Measurements from ENCODE around the gene RBM25.
A peak's percentile ranks its signal among the peaks of the same experiment; 100 is the strongest.

RBM25 gene

GRCh38 chr14:73100334-73100733, 42.0 kb downstream of the RBM25 start:
- Histone ChIP-seq H3K9me3 (ENCODE audit: control insufficient read depth, insufficient read depth, low read length) (no peaks in the 10 kb centered on the region), H3K27ac (ENCODE audit: low read length) (no peak overlapping the region), H3K4me1 (ENCODE audit: control insufficient read depth, insufficient read depth, low read length) (no peaks in the 10 kb centered on the region), H3K4me3 (ENCODE audit: low read length) (no peak overlapping the region), H3K36me3 (ENCODE audit: control insufficient read depth, insufficient read depth, low read length) (peaks cover 15% of the 10 kb centered on the region; the same call in 1 of the 2 replicates), H3K27me3 (ENCODE audit: control insufficient read depth, insufficient read depth, low read length) (no peaks in the 10 kb centered on the region)
- no CpG with 5 or more reads among the region's 4 CpGs for WGBS (ENCODE audit: insufficient coverage, insufficient read length)
- DNase-seq (ENCODE audit: low read depth, low spot score), result no peak

GRCh38 chr14:73102806-73103497, 44.6 kb downstream of the RBM25 start:
- DNase-seq (ENCODE audit: low read depth, low spot score), result no peak
- Histone ChIP-seq H3K4me3 (ENCODE audit: low read length) (no peak overlapping the region), H3K27ac (ENCODE audit: low read length) (no peak overlapping the region), H3K4me1 (ENCODE audit: control insufficient read depth, insufficient read depth, low read length) (no peaks in the 10 kb centered on the region), H3K27me3 (ENCODE audit: control insufficient read depth, insufficient read depth, low read length) (no peaks in the 10 kb centered on the region), H3K36me3 (ENCODE audit: control insufficient read depth, insufficient read depth, low read length) (peaks cover 15% of the 10 kb centered on the region; the same call in 1 of the 2 replicates), H3K9me3 (ENCODE audit: control insufficient read depth, insufficient read depth, low read length) (no peaks in the 10 kb centered on the region)
- over 99% methylated on average over 18 of the region's 27 CpGs for WGBS (ENCODE audit: insufficient coverage, insufficient read length)

GRCh38 chr14:73105050-73105449, 46.7 kb downstream of the RBM25 start:
- DNase-seq (ENCODE audit: low read depth, low spot score), result no peak
- Histone ChIP-seq H3K36me3 (ENCODE audit: control insufficient read depth, insufficient read depth, low read length) (peaks cover 26% of the 10 kb centered on the region; the same call in 1 of the 2 replicates), H3K27ac (ENCODE audit: low read length) (no peak overlapping the region), H3K9me3 (ENCODE audit: control insufficient read depth, insufficient read depth, low read length) (no peaks in the 10 kb centered on the region), H3K4me3 (ENCODE audit: low read length) (no peak overlapping the region), H3K4me1 (ENCODE audit: control insufficient read depth, insufficient read depth, low read length) (no peaks in the 10 kb centered on the region), H3K27me3 (ENCODE audit: control insufficient read depth, insufficient read depth, low read length) (no peaks in the 10 kb centered on the region)
- no CpG with 5 or more reads among the region's 3 CpGs for WGBS (ENCODE audit: insufficient coverage, insufficient read length)

- H3K27ac ChIP-seq (ENCODE audit: low read length), result no peak overlapping the region
- no peak overlapping the region for H3K4me3 ChIP-seq (ENCODE audit: low read length)
- H3K27me3 ChIP-seq (ENCODE audit: control insufficient read depth, insufficient read depth, low read length), result no peaks in the 10 kb centered on the region
- no peak for DNase-seq (ENCODE audit: low read depth, low spot score)
- peaks cover 28% of the 10 kb centered on the region; the same call in 1 of the 2 replicates for H3K36me3 ChIP-seq (ENCODE audit: control insufficient read depth, insufficient read depth, low read length)
- H3K9me3 ChIP-seq (ENCODE audit: control insufficient read depth, insufficient read depth, low read length), result no peaks in the 10 kb centered on the region
- WGBS (ENCODE audit: insufficient coverage, insufficient read length), result 100% methylated on average over 13 of the region's 16 CpGs
- no peaks in the 10 kb centered on the region for H3K4me1 ChIP-seq (ENCODE audit: control insufficient read depth, insufficient read depth, low read length)
These were observed 47.4 kb downstream of the RBM25 start for GRCh38 chr14:73105727-73106126.

GRCh38 chr14:73116079-73116665, 57.8 kb downstream of the RBM25 start:
- no peaks in the 10 kb centered on the region for H3K4me1 ChIP-seq (ENCODE audit: control insufficient read depth, insufficient read depth, low read length)
- H3K27me3 ChIP-seq (ENCODE audit: control insufficient read depth, insufficient read depth, low read length), result no peaks in the 10 kb centered on the region
- 100% methylated on average over 2 of the region's 6 CpGs for WGBS (ENCODE audit: insufficient coverage, insufficient read length)
- DNase-seq (ENCODE audit: low read depth, low spot score), result no peak
- H3K36me3 ChIP-seq (ENCODE audit: control insufficient read depth, insufficient read depth, low read length), result peaks cover 26% of the 10 kb centered on the region; the same call in 1 of the 2 replicates
- H3K9me3 ChIP-seq (ENCODE audit: control insufficient read depth, insufficient read depth, low read length), result no peaks in the 10 kb centered on the region
- H3K4me3 ChIP-seq (ENCODE audit: low read length), result no peak overlapping the region
- no peak overlapping the region for H3K27ac ChIP-seq (ENCODE audit: low read length)

DNA sequence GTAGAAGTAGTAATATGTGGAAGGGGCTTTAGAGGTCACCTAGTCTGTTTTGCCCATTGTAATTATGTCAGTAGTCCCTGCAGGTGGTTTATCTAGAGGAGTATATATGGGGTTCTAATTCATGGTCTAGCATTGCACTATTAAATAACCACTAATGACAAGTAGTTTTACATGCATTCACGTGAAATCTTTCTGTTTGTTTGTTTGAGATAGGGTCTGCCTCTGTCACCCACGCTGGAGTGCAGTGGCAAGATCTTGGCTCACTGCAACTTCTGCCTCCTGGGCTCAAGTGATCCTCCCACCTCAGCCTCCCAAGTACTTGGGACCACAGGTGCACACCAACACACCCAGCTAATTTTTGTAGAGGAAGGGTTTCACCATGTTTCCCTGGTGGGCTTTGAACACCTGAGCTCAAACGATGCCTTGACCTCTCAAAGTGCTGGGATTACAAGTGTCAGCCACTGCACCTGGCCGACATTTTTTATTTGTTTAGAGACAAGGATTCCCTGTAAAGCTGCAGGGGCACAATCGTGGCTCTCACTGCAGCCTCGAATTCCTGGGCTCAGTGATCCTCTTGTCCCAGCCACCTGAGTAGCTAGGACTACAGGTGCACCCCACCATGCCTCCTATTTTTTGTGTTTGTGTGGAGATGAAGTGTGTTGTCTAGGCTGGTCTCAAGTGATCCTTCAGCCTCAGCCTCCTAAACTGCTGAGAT, 66.0 kb downstream of the RBM25 start:
- H3K9me3 ChIP-seq (ENCODE audit: control insufficient read depth, insufficient read depth, low read length), result no peaks in the 10 kb centered on the region
- DNase-seq (ENCODE audit: low read depth, low spot score), result no peak
- WGBS (ENCODE audit: insufficient coverage, insufficient read length), result no CpG with 5 or more reads among the region's 6 CpGs
- H3K36me3 ChIP-seq (ENCODE audit: control insufficient read depth, insufficient read depth, low read length), result peaks cover 2% of the 10 kb centered on the region; the same call in 1 of the 2 replicates
- H3K4me3 ChIP-seq (ENCODE audit: low read length), result no peak overlapping the region
- no peak overlapping the region for H3K27ac ChIP-seq (ENCODE audit: low read length)
- no peaks in the 10 kb centered on the region for H3K27me3 ChIP-seq (ENCODE audit: control insufficient read depth, insufficient read depth, low read length)
- H3K4me1 ChIP-seq (ENCODE audit: control insufficient read depth, insufficient read depth, low read length), result 0 out of 2 replicates have a peak, but pooled peaks cover 1% of the 10 kb centered on the region

- H3K27me3 ChIP-seq (ENCODE audit: control insufficient read depth, insufficient read depth, low read length), result no peaks in the 10 kb centered on the region
- 0 out of 2 replicates have a peak, but pooled peaks cover 1% of the 10 kb centered on the region for H3K4me1 ChIP-seq (ENCODE audit: control insufficient read depth, insufficient read depth, low read length)
- H3K4me3 ChIP-seq (ENCODE audit: low read length), result no peak overlapping the region
- no peaks in the 10 kb centered on the region for H3K9me3 ChIP-seq (ENCODE audit: control insufficient read depth, insufficient read depth, low read length)
- H3K27ac ChIP-seq (ENCODE audit: low read length), result no peak overlapping the region
- no peaks in the 10 kb centered on the region for H3K36me3 ChIP-seq (ENCODE audit: control insufficient read depth, insufficient read depth, low read length)
- WGBS (ENCODE audit: insufficient coverage, insufficient read length), result no CpG with 5 or more reads among the region's 5 CpGs
- no peak for DNase-seq (ENCODE audit: low read depth, low spot score)
These were observed 66.8 kb downstream of the RBM25 start for GRCh38 chr14:73125169-73125588.

DNA sequence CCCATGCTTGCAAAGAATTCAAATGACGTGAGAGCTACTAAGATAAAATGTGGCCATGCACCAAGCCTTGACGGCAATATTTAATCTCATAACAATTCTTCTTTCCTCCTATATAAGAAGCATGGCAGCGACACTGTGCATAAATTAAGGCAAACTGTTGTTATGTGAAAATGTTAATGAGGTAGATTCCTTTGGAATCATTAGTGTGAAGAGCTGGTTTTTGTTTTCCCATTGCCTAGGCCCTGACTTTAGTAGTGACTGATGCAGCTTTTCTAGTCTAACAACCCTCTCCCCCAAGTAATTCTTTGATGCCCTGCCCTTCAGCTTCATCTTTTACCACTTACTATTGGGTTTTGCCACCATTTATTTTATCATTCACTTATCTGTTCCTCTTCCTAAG, 67.4 kb downstream of the RBM25 start:
- H3K9me3 ChIP-seq (ENCODE audit: control insufficient read depth, insufficient read depth, low read length), result no peaks in the 10 kb centered on the region
- no peak overlapping the region for H3K27ac ChIP-seq (ENCODE audit: low read length)
- no peaks in the 10 kb centered on the region for H3K27me3 ChIP-seq (ENCODE audit: control insufficient read depth, insufficient read depth, low read length)
- DNase-seq (ENCODE audit: low read depth, low spot score), result no peak
- H3K36me3 ChIP-seq (ENCODE audit: control insufficient read depth, insufficient read depth, low read length), result no peaks in the 10 kb centered on the region
- no peak overlapping the region for H3K4me3 ChIP-seq (ENCODE audit: low read length)
- H3K4me1 ChIP-seq (ENCODE audit: control insufficient read depth, insufficient read depth, low read length), result 0 out of 2 replicates have a peak, but pooled peaks cover 1% of the 10 kb centered on the region
- WGBS (ENCODE audit: insufficient coverage, insufficient read length), result no CpG with 5 or more reads among the region's 3 CpGs

DNA sequence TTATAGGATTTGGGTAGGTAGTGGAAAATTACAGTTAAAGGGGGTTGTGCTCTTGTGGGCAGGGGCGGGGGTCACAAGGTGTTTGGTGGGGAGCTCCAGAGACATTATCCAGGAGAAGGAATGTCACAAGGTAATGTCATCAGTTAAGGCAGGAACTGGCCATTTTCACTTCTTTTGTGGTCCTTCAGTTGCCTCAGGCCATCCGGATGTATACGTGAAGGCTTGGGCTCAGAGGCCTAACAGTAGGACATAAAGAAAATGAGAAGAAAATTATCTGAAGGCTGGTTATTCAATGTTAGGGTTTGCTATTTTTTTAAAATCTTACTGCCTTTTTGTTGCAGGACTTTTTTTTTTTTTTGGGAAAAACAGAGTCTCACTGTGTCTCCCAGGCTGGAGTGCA, 75.5 kb downstream of the RBM25 start:
- H3K4me3 ChIP-seq (ENCODE audit: low read length), result no peak overlapping the region
- no CpG with 5 or more reads among the region's 3 CpGs for WGBS (ENCODE audit: insufficient coverage, insufficient read length)
- DNase-seq (ENCODE audit: low read depth, low spot score), result no peak

DNA sequence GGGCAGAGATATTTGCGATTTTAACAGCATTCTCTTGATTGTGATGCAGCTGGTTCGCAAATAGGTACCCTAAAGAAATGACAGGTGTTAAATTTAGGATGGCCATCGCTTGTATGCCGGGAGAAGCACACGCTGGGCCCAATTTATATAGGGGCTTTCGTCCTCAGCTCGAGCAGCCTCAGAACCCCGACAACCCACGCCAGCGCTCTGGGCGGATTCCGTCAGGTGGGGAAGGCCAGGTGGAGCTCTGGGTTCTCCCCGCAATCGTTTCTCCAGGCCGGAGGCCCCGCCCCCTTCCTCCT, 77.7 kb downstream of the RBM25 start:
- Histone ChIP-seq H3K27me3 (ENCODE audit: control insufficient read depth, insufficient read depth, low read length) (no peaks in the 10 kb centered on the region), H3K9me3 (ENCODE audit: control insufficient read depth, insufficient read depth, low read length) (no peaks in the 10 kb centered on the region; the same call in 1 of the 2 replicates), H3K4me1 (ENCODE audit: control insufficient read depth, insufficient read depth, low read length) (peaks cover 6% of the 10 kb centered on the region), H3K27ac (ENCODE audit: low read length) (no peak overlapping the region), H3K36me3 (ENCODE audit: control insufficient read depth, insufficient read depth, low read length) (no peaks in the 10 kb centered on the region), H3K4me3 (ENCODE audit: low read length) (peak overlapping the region; percentile 76; the same call in 1 of the 2 replicates)
- DNase-seq (ENCODE audit: low read depth, low spot score), result no peak
- no CpG with 5 or more reads among the region's 16 CpGs for WGBS (ENCODE audit: insufficient coverage, insufficient read length)

More for the DNA sequence above, 75.5 kb downstream of the RBM25 start:
- no peaks in the 10 kb centered on the region for H3K36me3 ChIP-seq (ENCODE audit: control insufficient read depth, insufficient read depth, low read length)
- H3K4me1 ChIP-seq (ENCODE audit: control insufficient read depth, insufficient read depth, low read length), result peaks cover 4% of the 10 kb centered on the region
- H3K27me3 ChIP-seq (ENCODE audit: control insufficient read depth, insufficient read depth, low read length), result no peaks in the 10 kb centered on the region
- H3K27ac ChIP-seq (ENCODE audit: low read length), result no peak overlapping the region
- H3K9me3 ChIP-seq (ENCODE audit: control insufficient read depth, insufficient read depth, low read length), result no peaks in the 10 kb centered on the region

Data from iPS DF 6.9 (cell line).